NCI-H2196 (cell line): ENCODE measurements around the gene PRRG1.
"Not testable (repeated sequence)": the region's sequence is repeated elsewhere in the genome, so short reads cannot be mapped to it uniquely, and the experiment has no call there.

Experiments
- DNase-seq: peaks from one replicate; lab custom pipeline; 2025; ENCODE audit not compliant: unreplicated experiment; lab: John Stamatoyannopoulos, UW

PRRG1 gene

GRCh38 chrX:37371578-37371991, 22.4 kb downstream of the PRRG1 start:
- DNase-seq, result no peak

- DNase-seq, result no peak
Measured at GRCh38 chrX:37378404-37378803, 29.2 kb downstream of the PRRG1 start.

- DNase-seq, result no peak
Measured at GRCh38 chrX:37378830-37379229, 29.7 kb downstream of the PRRG1 start.

GRCh38 chrX:37380256-37380655, 31.1 kb downstream of the PRRG1 start:
- DNase-seq, result no peak

GRCh38 chrX:37380924-37381323, 31.8 kb downstream of the PRRG1 start:
- no peak for DNase-seq

- no peak for DNase-seq
Measured at GRCh38 chrX:37383313-37383712, 34.1 kb downstream of the PRRG1 start.

- DNase-seq, result no peak
Measured at GRCh38 chrX:37388413-37388812, 39.2 kb downstream of the PRRG1 start.

- DNase-seq, result no peak
Measured at GRCh38 chrX:37405956-37406355, 56.8 kb downstream of the PRRG1 start.

- DNase-seq, result no peak
Measured at GRCh38 chrX:37407736-37408135, 58.6 kb downstream of the PRRG1 start.

GRCh38 chrX:37409278-37409677, 60.1 kb downstream of the PRRG1 start:
- no peak for DNase-seq

GRCh38 chrX:37420185-37420584, 71.0 kb downstream of the PRRG1 start:
- DNase-seq, result no peak

GRCh38 chrX:37420756-37421155, 71.6 kb downstream of the PRRG1 start:
- DNase-seq, result no peak

GRCh38 chrX:37424000-37424429, 74.9 kb downstream of the PRRG1 start:
- DNase-seq, result no peak

- DNase-seq, result no peak
Measured at GRCh38 chrX:37425370-37425769, 76.2 kb downstream of the PRRG1 start.

GRCh38 chrX:37428962-37429361, 79.8 kb downstream of the PRRG1 start:
- DNase-seq, result not testable (repeated sequence)

- no peak for DNase-seq
Measured at GRCh38 chrX:37434362-37434761, 85.2 kb downstream of the PRRG1 start.

GRCh38 chrX:37437160-37437559, 88.0 kb downstream of the PRRG1 start:
- no peak for DNase-seq

GRCh38 chrX:37441377-37441776, 92.2 kb downstream of the PRRG1 start:
- DNase-seq, result no peak

GRCh38 chrX:37445182-37445581, 96.0 kb downstream of the PRRG1 start:
- DNase-seq, result no peak

- DNase-seq, result no peak
Measured at GRCh38 chrX:37453821-37454220, 104.7 kb downstream of the PRRG1 start.

- no peak for DNase-seq
Measured at GRCh38 chrX:37454537-37455285, 105.5 kb downstream of the PRRG1 start.

GRCh38 chrX:37455381-37455780, 106.2 kb downstream of the PRRG1 start:
- DNase-seq, result no peak

GRCh38 chrX:37460285-37460684, 111.1 kb downstream of the PRRG1 start:
- not testable (repeated sequence) for DNase-seq
